ENCODE data around the gene INS.
A peak's percentile ranks its signal among the peaks of the same experiment; 100 is the strongest.

The INS gene

GRCh38 chr11:2143477-2143798 lies 17.6 kb downstream of the INS start:
- peak; percentile 64 to 75 (median 74) for DNase-seq

GRCh38 chr11:2142762-2143202 lies 18.2 kb downstream of the INS start:
- peak; percentile 85 to 95 (median 92) for DNase-seq

- DNase-seq, result peak; percentile 63 to 78 (median 74)
Observed at GRCh38 chr11:2142300-2142759, 18.7 kb downstream of the INS start.

- DNase-seq, result no peak
Observed at GRCh38 chr11:2140411-2141400, 20.3 kb downstream of the INS start.

GRCh38 chr11:2139621-2140337 lies 21.2 kb downstream of the INS start:
- DNase-seq, result no peak

GRCh38 chr11:2139123-2139521 lies 21.9 kb downstream of the INS start, which contains the start of gene IGF2:
IGF2 (minus strand) TSS chr11:2139389; CDS start chr11:2135523, 3,866 bp downstream.
- peak; percentile 34 to 71 (median 37) for DNase-seq

GRCh38 chr11:2138431-2139122 lies 22.4 kb downstream of the INS start:
- peak in 1 of 3 donors; percentile 48 for DNase-seq

- DNase-seq, result no peak
Observed at GRCh38 chr11:2138068-2138430, 23.0 kb downstream of the INS start.

- DNase-seq, result peak in 2 of 3 donors; percentile 28 to 56
Observed at GRCh38 chr11:2137202-2138067, 23.6 kb downstream of the INS start.

GRCh38 chr11:2136952-2137201 lies 24.1 kb downstream of the INS start:
- no peak for DNase-seq

- no peak for DNase-seq
Observed at GRCh38 chr11:2136209-2136951, 24.6 kb downstream of the INS start.

- no peak for DNase-seq
Observed at GRCh38 chr11:2135648-2136201, 25.3 kb downstream of the INS start.

GRCh38 chr11:2135018-2135569 lies 25.9 kb downstream of the INS start:
- DNase-seq, result no peak

GRCh38 chr11:2134022-2135010 lies 26.7 kb downstream of the INS start:
- no peak for DNase-seq

GRCh38 chr11:2133241-2134021 lies 27.6 kb downstream of the INS start:
- DNase-seq, result no peak

- no peak for DNase-seq
Observed at GRCh38 chr11:2132874-2133240, 28.2 kb downstream of the INS start.

GRCh38 chr11:2132246-2132645 lies 28.8 kb downstream of the INS start:
- DNase-seq, result no peak

GRCh38 chr11:2131371-2132236 lies 29.4 kb downstream of the INS start:
- no peak for DNase-seq
